ENCODE data around the gene DUSP1.

GRCh38 chr5:172740428-172741205 is 30.4 kb downstream of the DUSP1 start:
- TF ChIP-seq GATA2 (IDR thresholded peaks at IDR 0.05; ENCODE audit: low read depth, low read length) (no peak), GATA3 (IDR thresholded peaks at IDR 0.05; ENCODE audit: low read depth, low read length) (no peak)
